Measurements from ENCODE around the gene CALR3.
"Not testable (repeated sequence)": the region's sequence is repeated elsewhere in the genome, so short reads cannot be mapped to it uniquely, and the experiment has no call there.

The CALR3 gene, protein sequence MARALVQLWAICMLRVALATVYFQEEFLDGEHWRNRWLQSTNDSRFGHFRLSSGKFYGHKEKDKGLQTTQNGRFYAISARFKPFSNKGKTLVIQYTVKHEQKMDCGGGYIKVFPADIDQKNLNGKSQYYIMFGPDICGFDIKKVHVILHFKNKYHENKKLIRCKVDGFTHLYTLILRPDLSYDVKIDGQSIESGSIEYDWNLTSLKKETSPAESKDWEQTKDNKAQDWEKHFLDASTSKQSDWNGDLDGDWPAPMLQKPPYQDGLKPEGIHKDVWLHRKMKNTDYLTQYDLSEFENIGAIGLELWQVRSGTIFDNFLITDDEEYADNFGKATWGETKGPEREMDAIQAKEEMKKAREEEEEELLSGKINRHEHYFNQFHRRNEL

GRCh38 chr19:16495982-16496612, at the start of gene CALR3, which contains the start of gene C19orf44:
Gene CALR3 (minus strand): TSS chr19:16496167. CDS start chr19:16496129, 38 bp downstream.
Gene C19orf44 (plus strand): TSS chr19:16496394. CDS start chr19:16500793, 4,399 bp downstream.
- peak within 1 kb of the TSS; percentile 87 for H3K4me3 ChIP-seq (ENCODE audit: low read length)
- DNase-seq (ENCODE audit: low read depth): peak; percentile 91
- TF ChIP-seq CTCF (conservative IDR thresholded peaks at IDR 0.05; ENCODE audit: low read depth, low read length): no peak

DNA sequence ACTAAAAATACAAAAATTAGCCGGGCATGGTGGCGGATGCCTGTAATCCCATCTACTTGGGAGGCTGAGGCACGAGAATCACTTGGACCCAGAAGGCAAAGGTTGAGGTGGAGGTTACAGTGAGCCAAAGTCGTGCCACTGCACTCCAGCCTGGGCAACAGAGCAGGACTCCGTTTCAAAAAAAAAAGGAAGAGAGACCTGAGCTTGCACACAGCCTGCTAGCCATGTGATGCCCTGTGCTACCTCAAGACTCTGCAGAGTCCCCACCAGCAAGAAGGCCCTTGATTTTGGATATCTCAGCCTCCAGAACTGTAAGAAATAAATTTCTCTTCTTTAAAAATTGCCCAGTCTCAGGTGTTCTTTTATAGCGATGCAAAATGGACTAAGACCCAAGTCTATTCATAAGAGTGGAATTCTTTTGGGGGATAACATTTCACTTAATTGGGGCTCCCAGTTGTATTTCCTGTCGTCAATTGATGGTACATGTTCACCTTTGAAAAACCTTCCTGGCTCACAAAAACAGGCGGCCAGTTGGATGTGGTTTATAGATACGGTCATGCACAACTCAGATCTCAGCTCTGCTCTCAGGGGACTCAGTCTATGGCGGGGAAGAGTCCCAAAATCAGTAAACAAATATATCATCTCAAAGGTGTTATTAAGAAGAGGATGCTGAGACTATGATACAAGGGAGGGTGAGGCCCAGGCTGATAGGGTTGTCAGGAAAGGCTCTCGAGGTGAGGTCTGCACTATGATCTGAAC, 48.7 kb upstream of the CALR3 start:
- no peak for TF ChIP-seq CTCF (conservative IDR thresholded peaks at IDR 0.05; ENCODE audit: low read depth, low read length)
- no peak overlapping the region for H3K4me3 ChIP-seq (ENCODE audit: low read length)

DNA sequence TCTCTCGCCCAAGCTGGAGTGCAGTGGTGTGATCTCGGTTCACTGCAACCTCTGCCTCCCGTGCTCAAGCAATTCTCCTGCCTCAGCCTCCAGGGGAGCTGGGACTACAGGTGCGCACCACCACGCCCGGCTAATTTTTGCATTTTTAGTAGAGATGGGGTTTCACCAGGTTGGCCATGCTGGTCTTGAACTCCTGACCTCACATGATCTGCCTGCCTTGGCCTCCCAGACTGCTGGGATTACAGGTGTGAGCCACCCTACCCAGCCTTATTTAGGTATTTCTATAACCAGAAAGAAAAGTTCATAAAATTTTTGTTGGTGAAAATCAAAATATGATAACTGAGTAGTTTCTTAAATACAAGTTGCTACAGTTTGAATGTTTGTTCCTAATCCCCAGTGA, 47.8 kb upstream of the CALR3 start:
- H3K4me3 ChIP-seq (ENCODE audit: low read length); DNase-seq (ENCODE audit: low read depth): not testable (repeated sequence)

More for the DNA sequence above, 48.7 kb upstream of the CALR3 start:
- no peak for DNase-seq (ENCODE audit: low read depth)

DNA sequence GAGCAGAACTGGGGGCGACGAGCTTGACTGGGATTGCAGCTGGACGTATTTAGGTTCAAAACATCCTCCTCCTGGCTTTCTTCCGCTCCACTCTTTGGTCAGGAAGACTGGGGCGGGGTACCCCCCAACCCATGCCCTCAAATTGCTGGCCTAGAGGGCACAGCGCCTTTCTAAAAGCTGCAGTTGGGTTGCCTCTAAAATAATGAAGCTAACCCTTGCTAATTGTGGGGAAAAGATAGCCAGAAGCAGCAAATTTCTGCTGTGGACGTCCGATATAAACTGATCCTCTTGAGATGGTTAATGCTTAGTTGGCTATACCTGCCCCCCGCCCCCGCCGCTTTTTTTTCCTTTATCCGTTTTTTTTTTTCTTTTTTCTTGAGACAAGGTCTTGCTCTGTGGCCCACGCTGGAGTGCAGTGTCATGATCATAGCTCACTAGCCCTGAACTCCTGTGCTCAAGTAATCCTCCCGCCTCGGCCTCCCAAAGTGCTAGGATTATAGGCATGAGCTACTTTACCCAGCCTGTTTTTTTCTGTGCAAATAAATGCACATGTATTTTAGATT, 47.0 kb upstream of the CALR3 start:
- H3K4me3 ChIP-seq (ENCODE audit: low read length): peak overlapping the region; percentile 90
- DNase-seq (ENCODE audit: low read depth): no peak
- no peak for TF ChIP-seq CTCF (conservative IDR thresholded peaks at IDR 0.05; ENCODE audit: low read depth, low read length)

DNA sequence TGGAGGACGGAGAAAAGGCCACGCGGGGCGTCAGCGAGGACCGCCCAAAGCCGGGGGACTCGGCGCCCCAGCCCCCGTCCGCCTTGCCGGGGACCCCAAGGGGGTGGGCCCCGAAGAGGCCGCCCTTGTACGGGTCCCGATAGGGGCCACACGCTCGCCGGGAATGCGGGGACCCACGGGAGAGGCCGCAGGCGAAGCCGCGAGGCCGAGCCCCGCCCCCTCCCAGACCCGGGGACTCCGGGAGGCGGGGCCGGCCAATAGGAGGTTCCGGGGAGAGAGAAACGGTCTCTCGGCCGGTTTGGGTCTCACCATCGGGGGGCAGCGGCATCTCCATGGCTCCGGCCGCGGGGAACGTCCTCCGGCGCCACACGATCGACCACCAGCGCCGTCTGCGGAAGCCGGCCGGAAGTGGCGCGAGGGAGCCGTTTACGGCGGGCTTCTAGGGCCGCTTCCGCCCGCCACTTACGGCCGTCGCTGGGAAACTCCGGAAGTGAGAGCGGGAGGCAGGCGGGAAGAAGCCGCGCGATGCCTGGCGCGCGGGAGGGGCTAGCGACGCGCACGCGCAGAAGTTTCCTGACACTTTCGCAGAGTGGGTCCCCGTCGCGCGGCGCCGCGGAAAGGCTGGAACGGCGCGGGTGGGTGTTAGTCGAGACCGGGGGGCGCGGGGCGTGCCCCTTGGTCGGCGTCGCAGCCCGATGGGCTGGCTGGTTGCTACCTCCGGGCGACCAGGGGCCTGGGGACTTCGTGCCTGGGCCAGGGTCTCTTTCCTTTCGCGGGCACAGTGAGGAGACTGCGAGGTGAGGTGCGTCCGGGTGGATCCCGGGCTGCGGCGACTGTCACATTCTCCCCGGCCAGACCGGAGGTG, 46.3 kb upstream of the CALR3 start, which contains the start of gene CHERP:
CHERP (minus strand) TSS at position 393 of the 865 bp plus-strand sequence; CDS start at position 334, 59 bp downstream.
- DNase-seq (ENCODE audit: low read depth): peak; percentile 61
- peak within 1 kb of the TSS; percentile 90 for H3K4me3 ChIP-seq (ENCODE audit: low read length)
- no peak for TF ChIP-seq CTCF (conservative IDR thresholded peaks at IDR 0.05; ENCODE audit: low read depth, low read length)

DNA sequence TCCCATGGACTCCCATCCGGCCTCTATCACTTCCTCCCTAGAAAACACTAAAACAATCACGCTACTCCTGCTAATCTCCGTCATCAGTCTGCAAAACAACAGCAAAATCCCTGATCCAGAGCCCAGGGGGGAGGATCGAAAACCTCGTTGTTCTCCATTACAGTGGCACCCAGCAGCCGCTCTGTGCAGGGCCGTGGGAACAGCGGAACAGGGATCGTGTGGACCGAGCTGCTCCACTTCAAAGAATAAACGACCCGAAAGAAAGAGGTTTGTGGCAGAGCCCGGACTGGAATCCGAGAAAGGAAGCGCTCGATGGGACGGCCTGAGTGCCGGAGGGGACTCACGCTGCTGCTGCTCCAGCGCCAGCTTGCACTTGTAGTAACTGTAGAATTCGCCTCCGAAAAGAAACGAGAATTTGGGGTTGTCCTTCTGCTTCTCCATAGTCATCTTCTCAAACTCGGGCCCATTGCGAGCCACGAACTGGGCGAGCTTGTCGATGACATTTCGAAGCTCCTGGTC, 45.6 kb upstream of the CALR3 start:
- no peak for TF ChIP-seq CTCF (conservative IDR thresholded peaks at IDR 0.05; ENCODE audit: low read depth, low read length)
- H3K4me3 ChIP-seq (ENCODE audit: low read length): peak overlapping the region; percentile 90
- no peak for DNase-seq (ENCODE audit: low read depth)

Data from retinal pigment epithelial cell (primary cell).